GM06990 (cell line): Measurements from ENCODE around the gene KLHL3.

Experiments used
- DNase-seq: peaks from one replicate; pipeline ENCODE4 v3.0.0-alpha.2; 2011; ENCODE audit not compliant: insufficient read length; ENCODE audit errors: extremely low read depth
- H3K27me3 ChIP-seq: replicated peaks from 2 replicates; pipeline ENCODE4 v1.6.0; 2011; ENCODE audit warnings: low read length; ENCODE audit not compliant: control insufficient read depth, insufficient read depth
- H3K36me3 ChIP-seq: 2 replicates; pipeline ENCODE4 v1.5.1; 2011; ENCODE audit warnings: low read length; ENCODE audit not compliant: control insufficient read depth, insufficient read depth
- H3K4me3 ChIP-seq: replicated peaks from 2 replicates; pipeline ENCODE4 v1.5.1; 2011; ENCODE audit warnings: low read depth, mild to moderate bottlenecking, control low read depth, low read length
- CTCF ChIP-seq: IDR thresholded peaks from 2 replicates; pipeline ENCODE4 v1.5.1; 2011; ENCODE audit warnings: low read length, control low read depth, mild to moderate bottlenecking, inconsistent platforms; ENCODE audit not compliant: insufficient read depth, poor library complexity, severe bottlenecking

KLHL3 gene

DNA sequence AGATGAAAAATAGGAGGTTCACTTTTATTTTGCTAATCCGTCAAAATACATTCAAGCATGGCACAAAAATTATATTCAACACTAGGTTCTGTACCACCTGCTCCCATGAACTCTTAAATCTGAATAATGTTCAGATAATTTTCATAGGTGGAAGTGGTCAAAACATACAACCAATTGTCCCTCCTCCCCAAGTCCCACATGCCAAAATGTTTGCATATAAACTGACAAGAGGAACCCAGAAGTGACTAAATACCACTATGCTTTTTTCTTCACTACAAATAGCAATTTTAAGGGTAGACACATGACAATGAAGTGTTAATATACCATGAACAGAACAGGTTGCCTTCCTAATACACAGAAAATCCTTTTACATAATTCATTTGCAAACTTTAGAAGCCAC, 14.5 kb upstream of the KLHL3 start:
- Histone ChIP-seq H3K27me3 (no peaks in the 10 kb centered on the region), H3K4me3 (no peak overlapping the region), H3K36me3 (no peaks in the 10 kb centered on the region; the same call in 1 of the 2 replicates)
- DNase-seq = no peak
- no peak for TF ChIP-seq CTCF

DNA sequence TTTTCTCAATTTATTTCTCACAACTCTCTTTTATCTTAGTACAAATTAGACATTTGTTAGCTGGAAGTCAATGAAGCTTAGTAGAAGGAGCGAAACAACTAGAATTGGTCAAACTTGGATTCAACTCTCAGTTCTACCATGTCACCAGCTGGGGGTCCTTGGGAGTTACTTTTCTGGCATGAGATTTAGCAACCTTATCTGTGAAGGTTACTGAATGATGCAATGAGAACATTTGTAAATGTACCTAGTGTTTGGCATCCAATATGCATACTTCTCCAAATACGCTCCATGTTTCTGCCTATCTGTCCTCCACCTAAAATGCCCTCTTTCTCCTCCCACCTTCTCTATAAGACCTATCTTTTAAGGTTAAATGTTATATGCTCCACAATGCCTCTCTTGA, 12.0 kb upstream of the KLHL3 start:
- TF ChIP-seq CTCF = no peak
- DNase-seq = no peak
- Histone ChIP-seq H3K36me3 (no peaks in the 10 kb centered on the region; the same call in 1 of the 2 replicates), H3K4me3 (no peak overlapping the region), H3K27me3 (no peaks in the 10 kb centered on the region)

DNA sequence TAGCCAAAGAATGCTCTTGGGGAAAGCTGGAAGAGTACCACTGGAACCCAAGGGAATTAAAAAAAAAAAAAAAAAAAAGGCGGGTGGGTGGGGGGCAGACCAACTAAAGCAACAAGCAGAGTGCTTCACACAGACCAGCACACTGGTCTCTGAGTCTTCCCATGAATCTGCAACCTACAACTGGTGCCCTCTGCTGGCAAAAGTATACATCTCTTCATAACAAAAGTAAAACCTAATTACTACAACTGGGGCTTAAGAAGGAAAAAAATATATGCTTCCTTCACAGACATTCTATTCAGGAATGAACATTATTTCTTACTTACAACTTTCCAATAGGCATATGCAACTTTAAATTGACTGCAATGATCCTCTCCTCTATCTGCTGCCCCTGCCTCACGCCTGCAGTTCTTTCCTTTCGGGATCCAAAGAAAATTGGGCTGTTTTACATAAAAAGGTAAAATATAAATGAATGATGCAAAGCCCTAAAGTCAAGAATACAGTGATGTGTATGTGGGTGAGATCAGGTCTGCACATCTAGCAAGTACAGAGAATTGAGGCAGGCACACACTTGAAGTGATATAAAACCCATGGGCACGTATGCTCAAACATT, 7.2 kb upstream of the KLHL3 start:
- DNase-seq = no peak
- H3K27me3 ChIP-seq = no peaks in the 10 kb centered on the region
- H3K4me3 ChIP-seq = no peak overlapping the region
- peak; percentile 65 for TF ChIP-seq CTCF
- H3K36me3 ChIP-seq = no peaks in the 10 kb centered on the region

GRCh38 chr5:137741718-137742117, 5.8 kb upstream of the KLHL3 start:
- no peaks in the 10 kb centered on the region for H3K27me3 ChIP-seq

DNA sequence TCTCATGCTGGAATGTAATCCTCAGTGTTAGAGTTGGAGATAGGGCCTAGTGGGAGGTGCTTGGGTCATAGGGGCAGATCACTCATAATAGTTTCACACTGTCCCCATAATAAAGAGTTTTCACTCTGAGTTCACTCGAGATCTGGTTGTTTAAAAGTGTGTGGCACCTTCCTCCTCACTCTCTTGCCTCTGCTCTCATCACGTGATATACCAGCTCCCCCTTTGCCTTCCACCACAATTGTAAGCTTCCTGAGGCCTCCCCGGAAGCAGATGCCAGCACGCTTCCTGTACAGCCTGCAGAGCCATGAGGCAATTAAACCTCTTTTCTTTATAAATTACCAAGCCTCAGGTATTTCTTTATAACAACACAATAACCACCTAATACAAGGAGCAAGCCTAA, 3.8 kb upstream of the KLHL3 start:
- H3K27me3 ChIP-seq = no peaks in the 10 kb centered on the region
- DNase-seq = no peak
- no peak overlapping the region for H3K4me3 ChIP-seq
- TF ChIP-seq CTCF = no peak
- H3K36me3 ChIP-seq = no peaks in the 10 kb centered on the region

More at GRCh38 chr5:137741718-137742117, 5.8 kb upstream of the KLHL3 start:
- no peak for TF ChIP-seq CTCF
- Histone ChIP-seq H3K4me3 (no peak overlapping the region), H3K36me3 (no peaks in the 10 kb centered on the region)
- no peak for DNase-seq

- Histone ChIP-seq H3K4me3 (no peak overlapping the region), H3K27me3 (no peaks in the 10 kb centered on the region), H3K36me3 (no peaks in the 10 kb centered on the region)
- no peak for TF ChIP-seq CTCF
- no peak for DNase-seq
These were observed 3.1 kb upstream of the KLHL3 start for GRCh38 chr5:137738947-137739346.
